HepG2 (cell line): Measurements from ENCODE around the gene CAPZA1. TPM values are rescaled to one million over a fixed set of nuclear protein-coding genes. Genes with fewer than 3 reads are reported as not detected.

Source experiments
- ARNTL ChIP-seq: sonication (generic); formaldehyde crosslinking; IDR thresholded peaks from 2 replicates; pipeline ENCODE4 v1.4.0; 2020; ENCODE audit warnings: mild to moderate bottlenecking, missing genetic modification reagents
- DR1 ChIP-seq: sonication (generic); formaldehyde crosslinking; IDR thresholded peaks from 2 replicates; pipeline ENCODE4 v1.8.0; 2021; ENCODE audit warnings: mild to moderate bottlenecking, missing genetic modification reagents, inconsistent platforms
- GATAD1 ChIP-seq: IDR thresholded peaks from 2 replicates; pipeline ENCODE4 v1.6.1; 2016; ENCODE audit warnings: missing genetic modification reagents, missing compliant biosample characterization
- HNRNPUL1 ChIP-seq: fragments of 200-400 bp; formaldehyde crosslinking; IDR thresholded peaks from 2 replicates; pipeline ENCODE4 v1.6.1; 2017; ENCODE audit warnings: low read depth, mild to moderate bottlenecking, low read length, moderate library complexity
- JUND ChIP-seq: sonication (generic); formaldehyde crosslinking; IDR thresholded peaks from 2 replicates; pipeline ENCODE4 v1.8.0; 2022; ENCODE audit warnings: mild to moderate bottlenecking, missing genetic modification reagents
- MXI1 ChIP-seq: IDR thresholded peaks from 3 replicates; pipeline ENCODE4 v1.6.1; 2012; ENCODE audit warnings: low read depth, low read length, inconsistent platforms, borderline replicate concordance
- NCOR1 ChIP-seq: fragments of 200-600 bp; sonication (generic); IDR thresholded peaks from 2 replicates; pipeline ENCODE4 v1.7.0; 2017; ENCODE audit warnings: antibody characterized with exemption, low read length, borderline replicate concordance
- NR2F6 ChIP-seq, 2 experiments: IDR thresholded peaks; 2 replicates each; pipeline ENCODE4 v1.6.1; 2016; ENCODE audit warnings: antibody characterized with exemption in 1 of 2, mild to moderate bottlenecking in 1 of 2
- PBX3 ChIP-seq: sonication (generic); formaldehyde crosslinking; IDR thresholded peaks from 2 replicates; pipeline ENCODE4 v1.8.1; 2023; ENCODE audit warnings: missing genetic modification reagents, inconsistent platforms, borderline replicate concordance
- PHF5A ChIP-seq: IDR thresholded peaks from one replicate; pipeline ENCODE4 v1.6.1; 2018; ENCODE audit warnings: low read depth, missing genetic modification reagents; ENCODE audit not compliant: unreplicated experiment
- RARA ChIP-seq: IDR thresholded peaks from 2 replicates; pipeline ENCODE4 v1.6.1; 2016; ENCODE audit warnings: missing genetic modification reagents, missing compliant biosample characterization
- REPIN1 ChIP-seq: sonication (generic); formaldehyde crosslinking; IDR thresholded peaks from 2 replicates; pipeline ENCODE4 v1.8.0; 2022; ENCODE audit warnings: missing genetic modification reagents, low read depth, mild to moderate bottlenecking, borderline replicate concordance
- SALL2 ChIP-seq: sonication (generic); formaldehyde crosslinking; IDR thresholded peaks from 2 replicates; pipeline ENCODE4 v1.8.1; 2023; ENCODE audit warnings: mild to moderate bottlenecking, missing genetic modification reagents, inconsistent platforms
- ZNF274 ChIP-seq: sonication (generic); formaldehyde crosslinking; IDR thresholded peaks from 2 replicates; pipeline ENCODE4 v1.5.1; 2020; ENCODE audit warnings: mild to moderate bottlenecking, missing genetic modification reagents
- ZNF543 ChIP-seq: sonication (generic); formaldehyde crosslinking; IDR thresholded peaks from 2 replicates; pipeline ENCODE4 v1.4.0; 2020; ENCODE audit warnings: mild to moderate bottlenecking, missing genetic modification reagents
- ZNF589 ChIP-seq: sonication (generic); formaldehyde crosslinking; conservative IDR thresholded peaks from 2 replicates; pipeline ENCODE4 v1.8.0; 2022; ENCODE audit warnings: mild to moderate bottlenecking, moderate library complexity, missing genetic modification reagents
- ZNF597 ChIP-seq: sonication (generic); formaldehyde crosslinking; IDR thresholded peaks from 2 replicates; pipeline ENCODE4 v1.5.0; 2020; ENCODE audit warnings: missing genetic modification reagents
- ZNF672 ChIP-seq: sonication (generic); formaldehyde crosslinking; IDR thresholded peaks from 2 replicates; pipeline ENCODE4 v1.8.1; 2022; ENCODE audit warnings: missing genetic modification reagents
- ZNF746 ChIP-seq: sonication (generic); formaldehyde crosslinking; IDR thresholded peaks from 2 replicates; pipeline ENCODE4 v1.8.0; 2022; ENCODE audit warnings: mild to moderate bottlenecking, missing genetic modification reagents
- ZSCAN9 ChIP-seq: IDR thresholded peaks from 2 replicates; pipeline ENCODE4 v1.6.1; 2016; ENCODE audit warnings: borderline replicate concordance
- polyA plus RNA-seq, 8 experiments: library from polyadenylated mRNA; depleted of rRNA in 3 of 8; stranded (reverse) in 7 of 8; unstranded in 1 of 8; fragments of >200 nt; fragmentation: Illumina TruSeq in 4 of 8; extraction: Trizol in 4 of 8; gene quantifications; 2 replicates each; pipeline versions ENCODE4 v1.2.1 to v1.2.3, GENCODE V29; 2011 to 2016; ENCODE audit warnings: low read depth in 4 of 8, missing spikeins in 1 of 8, mixed read lengths in 1 of 8; ENCODE audit not compliant: insufficient read depth in 1 of 8
- total RNA-seq, 5 experiments: library from RNA; depleted of rRNA; stranded (reverse); fragments of >200 nt; fragmentation: Illumina TruSeq; extraction: Trizol; gene quantifications; 2 replicates each; pipeline ENCODE4 v1.2.3, GENCODE V29; 2016; ENCODE audit warnings: low read depth in 1 of 5
- TF ChIP-seq, protein P1 (sequence below): IDR thresholded peaks from 2 replicates; pipeline ENCODE4 v1.4.0; 2020; ENCODE audit warnings: mild to moderate bottlenecking, missing genetic modification reagents

CAPZA1 gene
- total and polyA plus RNA-seq, 2 of the 13 experiments (the other 11 are each of a cell fraction or from before 2014, with no cell fraction given): 67.0 to 117 TPM

GRCh38 chr1:112704934-112705627 lies 85.4 kb downstream of the CAPZA1 start (continued):
- TF ChIP-seq, protein P1, sequence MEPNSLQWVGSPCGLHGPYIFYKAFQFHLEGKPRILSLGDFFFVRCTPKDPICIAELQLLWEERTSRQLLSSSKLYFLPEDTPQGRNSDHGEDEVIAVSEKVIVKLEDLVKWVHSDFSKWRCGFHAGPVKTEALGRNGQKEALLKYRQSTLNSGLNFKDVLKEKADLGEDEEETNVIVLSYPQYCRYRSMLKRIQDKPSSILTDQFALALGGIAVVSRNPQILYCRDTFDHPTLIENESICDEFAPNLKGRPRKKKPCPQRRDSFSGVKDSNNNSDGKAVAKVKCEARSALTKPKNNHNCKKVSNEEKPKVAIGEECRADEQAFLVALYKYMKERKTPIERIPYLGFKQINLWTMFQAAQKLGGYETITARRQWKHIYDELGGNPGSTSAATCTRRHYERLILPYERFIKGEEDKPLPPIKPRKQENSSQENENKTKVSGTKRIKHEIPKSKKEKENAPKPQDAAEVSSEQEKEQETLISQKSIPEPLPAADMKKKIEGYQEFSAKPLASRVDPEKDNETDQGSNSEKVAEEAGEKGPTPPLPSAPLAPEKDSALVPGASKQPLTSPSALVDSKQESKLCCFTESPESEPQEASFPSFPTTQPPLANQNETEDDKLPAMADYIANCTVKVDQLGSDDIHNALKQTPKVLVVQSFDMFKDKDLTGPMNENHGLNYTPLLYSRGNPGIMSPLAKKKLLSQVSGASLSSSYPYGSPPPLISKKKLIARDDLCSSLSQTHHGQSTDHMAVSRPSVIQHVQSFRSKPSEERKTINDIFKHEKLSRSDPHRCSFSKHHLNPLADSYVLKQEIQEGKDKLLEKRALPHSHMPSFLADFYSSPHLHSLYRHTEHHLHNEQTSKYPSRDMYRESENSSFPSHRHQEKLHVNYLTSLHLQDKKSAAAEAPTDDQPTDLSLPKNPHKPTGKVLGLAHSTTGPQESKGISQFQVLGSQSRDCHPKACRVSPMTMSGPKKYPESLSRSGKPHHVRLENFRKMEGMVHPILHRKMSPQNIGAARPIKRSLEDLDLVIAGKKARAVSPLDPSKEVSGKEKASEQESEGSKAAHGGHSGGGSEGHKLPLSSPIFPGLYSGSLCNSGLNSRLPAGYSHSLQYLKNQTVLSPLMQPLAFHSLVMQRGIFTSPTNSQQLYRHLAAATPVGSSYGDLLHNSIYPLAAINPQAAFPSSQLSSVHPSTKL (CRISPR knock-in tag): peak; percentile 28; the same call in 1 of the 2 replicates
- TF ChIP-seq NCOR1: peak; percentile 43; the same call in 1 of the 2 replicates
- TF ChIP-seq ZSCAN9 (CRISPR knock-in tag): no peak
- TF ChIP-seq ZNF274 (CRISPR knock-in tag): peak; percentile 81; the same call in 1 of the 2 replicates
- TF ChIP-seq ZNF589: 0 out of 2 replicates have a peak, but pooled peaks have one; percentile 34
- TF ChIP-seq RARA (CRISPR knock-in tag): peak; percentile 18; the same call in 1 of the 2 replicates
- TF ChIP-seq NR2F6 (IDR thresholded peaks at IDR 0.05): no peak
- TF ChIP-seq NR2F6 (CRISPR knock-in tag; IDR thresholded peaks at IDR 0.05): peak; percentile 42; the same call in 1 of the 2 replicates
- TF ChIP-seq ZNF746 (CRISPR knock-in tag): peak; percentile 70
- TF ChIP-seq PHF5A (CRISPR knock-in tag): peak; percentile 27
- no peak for TF ChIP-seq HNRNPUL1
- 0 out of 2 replicates have a peak, but pooled peaks have one; percentile 37 for TF ChIP-seq ZNF543 (CRISPR knock-in tag)
- TF ChIP-seq ZNF672: no peak
- peak; percentile 65; the same call in 1 of the 2 replicates for TF ChIP-seq SALL2
- TF ChIP-seq ZNF597: no peak
- TF ChIP-seq ARNTL (CRISPR knock-in tag): 0 out of 2 replicates have a peak, but pooled peaks have one; percentile 21
- TF ChIP-seq DR1 (CRISPR knock-in tag): 0 out of 2 replicates have a peak, but pooled peaks have one; percentile 22
- TF ChIP-seq PBX3: no peak
- peak; percentile 16; the same call in 1 of the 2 replicates for TF ChIP-seq GATAD1
- TF ChIP-seq REPIN1 (CRISPR knock-in tag): peak; percentile 25; the same call in 1 of the 2 replicates
- no peak; the same call in 2 of the 3 replicates for TF ChIP-seq MXI1
- no peak for TF ChIP-seq JUND (CRISPR knock-in tag)
